HEK293T (cell line): ENCODE measurements around the gene ITGA8.

ENCODE experiments used
- ELF4 ChIP-seq: fragments of 450-650 bp; IDR thresholded peaks from 2 replicates; pipeline ENCODE4 v1.6.1; 2017; ENCODE audit warnings: antibody characterized with exemption
- FOXA1 ChIP-seq: fragments of 450-650 bp; IDR thresholded peaks from 2 replicates; pipeline ENCODE4 v1.6.1; 2016; ENCODE audit warnings: mild to moderate bottlenecking
- FOXK2 ChIP-seq: fragments of 450-650 bp; IDR thresholded peaks from 2 replicates; pipeline ENCODE4 v1.6.1; 2016; ENCODE audit warnings: mild to moderate bottlenecking
- FOXM1 ChIP-seq: fragments of 450-650 bp; IDR thresholded peaks from 2 replicates; pipeline ENCODE4 v1.6.1; 2017; ENCODE audit warnings: mild to moderate bottlenecking, borderline replicate concordance
- SP1 ChIP-seq: fragments of 450-650 bp; IDR thresholded peaks from 2 replicates; pipeline ENCODE4 v1.6.1; 2017
- SUZ12 ChIP-seq: fragments of 450-650 bp; IDR thresholded peaks from 2 replicates; pipeline ENCODE4 v1.6.1; 2016; ENCODE audit warnings: mild to moderate bottlenecking

DNA sequence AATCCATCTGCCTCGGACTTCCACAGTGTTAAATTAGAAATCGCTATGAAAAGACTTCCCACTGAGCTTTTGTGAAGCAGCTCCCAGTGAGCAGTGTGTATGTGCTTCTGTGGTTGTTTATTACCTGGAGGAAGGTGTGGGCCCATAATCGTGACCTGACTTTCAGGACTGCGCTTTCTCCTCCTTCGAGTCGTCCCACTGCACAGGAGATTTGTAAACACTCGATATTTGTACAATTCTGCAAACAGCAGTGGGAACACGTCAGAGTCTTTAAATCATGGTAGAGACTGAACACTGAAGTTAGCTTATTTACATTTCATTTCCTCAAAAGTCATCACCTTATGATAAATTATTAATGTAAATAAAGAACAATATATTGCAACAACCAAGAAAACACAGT lies 171.4 kb downstream of the ITGA8 start:
- TF ChIP-seq FOXM1 (no peak), FOXK2 (no peak), SP1 (no peak), SUZ12 (no peak), ELF4 (no peak), FOXA1 (no peak)
